IPS-NIHi11 (cell line): ENCODE measurements around the gene TACO1.

Source experiments
- DNase-seq: peaks from one replicate; pipeline ENCODE4 v3.0.0; 2012; ENCODE audit warnings: mixed read lengths, low spot score

Gene TACO1

GRCh38 chr17:63601439-63602371 lies 1.0 kb downstream of the TACO1 start:
- DNase-seq, result no peak

- DNase-seq, result no peak
Observed at GRCh38 chr17:63609816-63610573, 9.3 kb downstream of the TACO1 start.

- no peak for DNase-seq
Observed at GRCh38 chr17:63610854-63611253, 10.2 kb downstream of the TACO1 start.

- no peak for DNase-seq
Observed at GRCh38 chr17:63611354-63611753, 10.7 kb downstream of the TACO1 start.

- no peak for DNase-seq
Observed at GRCh38 chr17:63613663-63614062, 13.0 kb downstream of the TACO1 start.

GRCh38 chr17:63621229-63621683 lies 20.6 kb downstream of the TACO1 start:
- peak; percentile 92 for DNase-seq

GRCh38 chr17:63621684-63622573 lies 21.2 kb downstream of the TACO1 start, which contains the start of gene MAP3K3:
Gene MAP3K3 (plus strand): TSS chr17:63622417. CDS start chr17:63622760, 343 bp downstream.
- peak; percentile 99 for DNase-seq

- DNase-seq, result peak; percentile 82
Observed at GRCh38 chr17:63622574-63623390, 22.1 kb downstream of the TACO1 start.

GRCh38 chr17:63623786-63624530 lies 23.3 kb downstream of the TACO1 start:
- DNase-seq, result no peak

GRCh38 chr17:63624531-63624880 lies 23.8 kb downstream of the TACO1 start:
- DNase-seq, result no peak

- DNase-seq, result no peak
Observed at GRCh38 chr17:63626551-63627180, 26.0 kb downstream of the TACO1 start.

GRCh38 chr17:63629627-63630026 lies 28.9 kb downstream of the TACO1 start:
- DNase-seq, result no peak

GRCh38 chr17:63631062-63631461 lies 30.4 kb downstream of the TACO1 start:
- no peak for DNase-seq

GRCh38 chr17:63631626-63632025 lies 30.9 kb downstream of the TACO1 start:
- no peak for DNase-seq

GRCh38 chr17:63633742-63634141 lies 33.0 kb downstream of the TACO1 start:
- DNase-seq, result no peak

GRCh38 chr17:63634163-63634562 lies 33.5 kb downstream of the TACO1 start:
- no peak for DNase-seq

- DNase-seq, result no peak
Observed at GRCh38 chr17:63634816-63635215, 34.1 kb downstream of the TACO1 start.

- no peak for DNase-seq
Observed at GRCh38 chr17:63635290-63635689, 34.6 kb downstream of the TACO1 start.

- no peak for DNase-seq
Observed at GRCh38 chr17:63635787-63636186, 35.1 kb downstream of the TACO1 start.

- DNase-seq, result no peak
Observed at GRCh38 chr17:63639125-63639524, 38.4 kb downstream of the TACO1 start.
